ENCODE data around the gene ASTN1. TPM values are rescaled to one million over a fixed set of nuclear protein-coding genes. Genes with fewer than 3 reads are reported as not detected.

Gene ASTN1
- total and polyA plus RNA-seq, 2 experiments from 2014 or later = 1.1 TPM; not detected in 1

GRCh38 chr1:177165069-177165439 is 542 bp upstream of the ASTN1 start:
- H3K9me2 ChIP-seq (replicated peaks; ENCODE audit: insufficient read depth) = no peaks in the 10 kb centered on the region
- H3K27ac ChIP-seq = no peak overlapping the region
- H2AFZ ChIP-seq = peak overlapping the region; percentile 63
- H3K79me2 ChIP-seq = no peaks in the 10 kb centered on the region
- no peaks in the 10 kb centered on the region for H3K9me3 ChIP-seq (ENCODE audit: low read depth)
- no peak overlapping the region for H3K4me3 ChIP-seq
- H3K4me2 ChIP-seq = peak overlapping the region; percentile 91
- no peaks in the 10 kb centered on the region for H3K36me3 ChIP-seq (replicated peaks; ENCODE audit: insufficient read depth, low read depth)
- peaks cover 91% of the 10 kb centered on the region for H3K27me3 ChIP-seq
- H4K20me1 ChIP-seq (ENCODE audit: insufficient read depth, poor library complexity, severe bottlenecking) = no peaks in the 10 kb centered on the region
- no peak for DNase-seq (ENCODE audit: low spot score)
- no peak for TF ChIP-seq CTCF (IDR thresholded peaks at IDR 0.05; ENCODE audit: poor library complexity)
- TF ChIP-seq EZH2phosphoT487 (IDR thresholded peaks at IDR 0.05; ENCODE audit: low read depth, severe bottlenecking, unreplicated experiment) = no peak
- no peak for TF ChIP-seq EZH2 (IDR thresholded peaks at IDR 0.05; ENCODE audit: borderline replicate concordance)
- peaks cover 10% of the 10 kb centered on the region for H3K4me1 ChIP-seq (ENCODE audit: insufficient read depth)
- 8% methylated on average over 9 of the region's 9 CpGs for WGBS (ENCODE audit: low lambda C conversion rate, missing lambda C conversion rate)

GRCh38 chr1:177163844-177164379 is 600 bp downstream of the ASTN1 start:
- no peak for TF ChIP-seq EZH2phosphoT487 (IDR thresholded peaks at IDR 0.05; ENCODE audit: low read depth, severe bottlenecking, unreplicated experiment)
- no peak for TF ChIP-seq CTCF (IDR thresholded peaks at IDR 0.05; ENCODE audit: poor library complexity)
- TF ChIP-seq EZH2 (IDR thresholded peaks at IDR 0.05; ENCODE audit: borderline replicate concordance) = no peak
- Histone ChIP-seq H3K4me1 (ENCODE audit: insufficient read depth) (peaks cover 10% of the 10 kb centered on the region), H4K20me1 (ENCODE audit: insufficient read depth, poor library complexity, severe bottlenecking) (no peaks in the 10 kb centered on the region), H3K9me3 (ENCODE audit: low read depth) (no peaks in the 10 kb centered on the region), H3K27me3 (peaks cover 80% of the 10 kb centered on the region), H3K79me2 (no peaks in the 10 kb centered on the region), H3K36me3 (replicated peaks; ENCODE audit: insufficient read depth, low read depth) (no peaks in the 10 kb centered on the region), H3K27ac (no peak overlapping the region), H3K4me2 (peak overlapping the region; percentile 91), H3K9me2 (replicated peaks; ENCODE audit: insufficient read depth) (no peaks in the 10 kb centered on the region), H2AFZ (no peak overlapping the region), H3K4me3 (peak overlapping the region; percentile 42)
- no peak for DNase-seq (ENCODE audit: low spot score)
- WGBS (ENCODE audit: low lambda C conversion rate, missing lambda C conversion rate) = 4% methylated on average over 10 of the region's 15 CpGs

- H3K27ac ChIP-seq = no peak overlapping the region
- no peaks in the 10 kb centered on the region for H3K36me3 ChIP-seq (replicated peaks; ENCODE audit: insufficient read depth, low read depth)
- H3K4me3 ChIP-seq = no peak overlapping the region
- H3K9me3 ChIP-seq (ENCODE audit: low read depth) = no peaks in the 10 kb centered on the region
- H4K20me1 ChIP-seq (ENCODE audit: insufficient read depth, poor library complexity, severe bottlenecking) = no peaks in the 10 kb centered on the region
- TF ChIP-seq EZH2 (IDR thresholded peaks at IDR 0.05; ENCODE audit: borderline replicate concordance) (no peak), EZH2phosphoT487 (IDR thresholded peaks at IDR 0.05; ENCODE audit: low read depth, severe bottlenecking, unreplicated experiment) (no peak), CTCF (IDR thresholded peaks at IDR 0.05; ENCODE audit: poor library complexity) (no peak)
- H3K79me2 ChIP-seq = no peaks in the 10 kb centered on the region
- H3K4me2 ChIP-seq = no peak overlapping the region
- 81% methylated on average over 2 of the region's 2 CpGs for WGBS (ENCODE audit: low lambda C conversion rate, missing lambda C conversion rate)
- H3K27me3 ChIP-seq = peaks cover 63% of the 10 kb centered on the region
- H2AFZ ChIP-seq = no peak overlapping the region
- H3K9me2 ChIP-seq (replicated peaks; ENCODE audit: insufficient read depth) = no peaks in the 10 kb centered on the region
- DNase-seq (ENCODE audit: low spot score) = no peak
- peaks cover 10% of the 10 kb centered on the region for H3K4me1 ChIP-seq (ENCODE audit: insufficient read depth)
Measured at GRCh38 chr1:177162243-177162642, 2.3 kb downstream of the ASTN1 start.
